Dermis microvascular lymphatic vessel endothelial cell (primary cell): ENCODE data around the gene ACTL7B. TPM values are rescaled to one million over a fixed set of nuclear protein-coding genes. Genes with fewer than 3 reads are reported as not detected.
"Not testable (repeated sequence)": the region's sequence is repeated elsewhere in the genome, so short reads cannot be mapped to it uniquely, and the experiment has no call there.

Source experiments
- DNase-seq, 2 donors: peaks; one replicate each; pipeline versions ENCODE4 v3.0.0 to v3.0.0-alpha.2; 2010; ENCODE audit warnings: low read depth in 2 of 2
- total RNA-seq: library from RNA; depleted of rRNA; stranded (reverse); fragments of >200 nt; gene quantifications from 2 replicates; pipeline ENCODE4 v1.2.1, GENCODE V29; 2014

ACTL7B gene
- total RNA-seq, 1 donor from 2014 or later = not detected

DNA sequence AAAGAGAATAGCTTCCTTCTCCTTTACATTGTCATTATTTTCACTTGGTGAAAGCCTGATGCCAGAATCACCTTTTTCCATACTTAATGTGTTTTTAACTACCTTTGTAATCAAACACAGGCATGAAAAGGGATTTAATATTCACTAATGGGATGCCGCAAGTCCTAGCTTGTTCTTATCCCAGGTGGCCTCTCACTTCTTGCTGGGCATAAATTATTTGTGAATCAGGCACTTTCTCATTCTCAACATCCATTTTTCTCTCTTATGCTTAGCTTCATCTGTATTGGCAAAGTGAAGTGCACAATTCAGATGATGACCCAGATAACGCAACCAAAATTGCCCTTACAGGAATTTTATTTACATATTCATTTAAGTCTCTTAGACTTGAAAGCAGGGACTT lies 10.9 kb downstream of the ACTL7B start:
- no peak for DNase-seq

DNA sequence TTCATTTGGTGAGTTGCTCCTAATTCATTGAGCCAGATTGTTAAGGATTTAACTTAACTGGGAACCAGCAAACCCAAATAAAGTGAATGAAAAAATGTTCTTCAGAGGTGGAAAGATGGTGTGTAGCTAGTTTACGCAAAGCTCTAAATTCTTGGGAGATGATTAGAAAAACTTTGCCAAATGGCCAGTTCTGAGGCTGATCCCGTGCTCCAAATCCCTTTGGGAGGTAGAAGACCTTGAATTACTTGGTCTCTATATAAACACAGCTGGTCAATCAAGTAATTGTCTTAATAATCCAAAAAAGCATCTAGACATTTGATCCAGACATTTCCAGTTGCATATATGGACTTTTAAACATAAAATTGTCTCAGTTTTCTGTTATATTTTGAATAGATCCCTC lies 11.4 kb downstream of the ACTL7B start:
- no peak for DNase-seq

DNA sequence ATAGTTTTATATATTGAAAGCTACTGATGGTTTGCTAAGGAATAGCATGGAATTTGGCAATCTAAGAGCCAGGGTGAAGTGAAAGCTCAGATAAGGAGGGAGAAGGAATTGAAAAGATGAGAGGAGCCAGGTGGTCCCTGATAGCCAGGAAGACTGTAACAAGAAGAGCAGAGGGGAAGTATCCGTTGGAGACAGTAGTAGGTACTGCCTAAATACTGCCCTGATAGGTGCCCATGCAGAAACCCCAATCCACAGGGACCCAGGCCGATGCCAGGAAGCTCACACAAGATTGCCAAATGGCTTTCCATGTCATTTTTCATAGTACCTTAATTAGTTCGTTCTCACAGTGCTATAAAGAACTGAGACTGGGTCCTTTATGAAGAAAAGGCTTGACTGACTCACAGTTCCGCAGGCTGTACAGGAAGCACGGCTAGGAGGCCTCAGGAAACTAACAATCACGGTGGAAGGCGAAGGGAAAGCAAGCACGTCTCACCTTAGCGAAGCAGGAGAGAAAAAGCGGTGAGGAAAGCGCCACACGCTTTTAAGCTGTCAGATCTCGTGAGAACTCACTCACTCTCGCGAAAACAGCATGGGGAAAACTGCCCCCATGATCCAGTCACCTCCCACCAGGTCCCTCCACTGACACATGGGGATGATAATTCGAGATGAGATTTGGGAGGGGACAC lies 13.0 kb downstream of the ACTL7B start:
- DNase-seq = peak in 1 of 2 donors; percentile 77

DNA sequence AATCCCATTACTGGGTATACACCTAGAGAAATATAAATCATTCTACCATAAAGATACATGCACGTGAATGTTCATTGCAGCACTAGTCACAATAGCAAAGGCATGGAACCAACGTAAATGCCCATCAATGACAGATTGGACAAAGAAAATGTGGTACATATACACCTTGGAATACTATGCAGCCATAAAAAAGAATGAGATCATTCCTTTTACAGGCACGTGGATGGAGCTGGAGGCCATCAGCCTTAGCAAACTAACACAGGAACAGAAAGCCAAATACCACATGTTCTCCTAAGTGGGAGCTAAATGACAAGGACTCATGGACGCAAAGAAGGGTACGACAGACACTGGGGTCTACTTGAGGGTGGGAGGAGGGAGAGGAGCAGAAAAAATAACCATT lies 16.2 kb downstream of the ACTL7B start:
- not testable (repeated sequence) for DNase-seq

- DNase-seq = no peak
These were observed 17.8 kb downstream of the ACTL7B start for GRCh38 chr9:108838017-108838416.

- DNase-seq = no peak
These were observed 18.3 kb downstream of the ACTL7B start for GRCh38 chr9:108837530-108837929.

DNA sequence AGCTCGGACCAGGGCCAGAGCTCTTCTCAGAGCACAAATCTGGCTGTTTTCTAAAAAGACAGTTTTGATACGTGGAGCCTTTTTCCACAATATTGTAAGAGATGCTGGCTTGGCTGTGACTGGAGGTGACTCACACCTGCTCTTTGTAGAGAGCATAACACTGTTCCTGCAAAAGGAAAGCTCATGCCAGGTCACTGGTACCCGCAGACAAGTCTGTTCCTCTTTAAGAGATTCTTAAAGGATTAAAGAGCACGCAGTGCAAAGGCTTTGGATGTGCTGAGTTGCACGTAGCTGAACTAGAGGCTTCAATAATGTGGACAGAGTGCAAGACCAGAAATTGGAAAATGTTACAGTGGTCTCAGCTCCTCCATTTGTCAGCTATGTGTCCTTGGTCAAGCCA lies 19.0 kb downstream of the ACTL7B start:
- DNase-seq = no peak

DNA sequence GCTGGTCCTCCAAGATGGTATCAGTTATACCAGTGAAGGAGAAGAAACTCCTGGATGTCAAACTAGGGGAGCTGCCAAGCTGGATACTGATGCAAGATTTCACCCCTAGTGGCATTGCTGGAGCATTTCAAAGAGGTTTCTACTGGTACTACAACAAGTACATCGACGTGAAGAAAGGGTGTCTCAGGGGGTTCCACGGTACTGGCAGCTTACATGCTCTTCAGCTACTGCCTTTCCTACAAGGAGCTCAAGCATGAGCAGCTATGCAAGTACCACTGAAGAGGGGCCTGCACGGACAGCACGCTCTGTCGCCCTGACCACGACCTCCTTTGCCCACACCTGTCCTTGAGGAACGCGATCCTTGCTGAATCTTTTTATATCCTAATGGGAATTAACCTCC lies 19.5 kb downstream of the ACTL7B start:
- DNase-seq = no peak

DNA sequence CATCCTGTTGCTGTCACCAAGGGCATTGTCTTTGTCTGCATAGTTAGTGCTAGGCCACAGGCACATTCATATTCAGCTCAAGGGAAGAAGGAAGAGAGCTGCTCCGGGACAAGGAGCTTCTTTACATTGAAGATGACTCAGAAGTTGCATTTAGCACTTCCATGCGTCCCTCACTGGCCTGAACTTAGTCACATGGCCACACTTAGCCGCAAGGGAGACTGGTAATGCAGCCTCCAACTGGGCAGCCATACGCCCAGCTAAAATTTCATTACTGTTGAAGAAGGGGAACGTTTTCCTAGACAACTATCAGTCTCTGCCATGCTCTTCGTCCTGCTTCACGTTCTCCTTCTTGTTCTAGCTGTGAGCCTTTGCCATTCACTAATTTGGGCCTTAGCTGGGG lies 20.0 kb downstream of the ACTL7B start:
- no peak for DNase-seq

GRCh38 chr9:108834959-108835665 lies 20.7 kb downstream of the ACTL7B start:
- no peak for DNase-seq

GRCh38 chr9:108832179-108832500 lies 23.6 kb downstream of the ACTL7B start:
- DNase-seq = no peak

DNA sequence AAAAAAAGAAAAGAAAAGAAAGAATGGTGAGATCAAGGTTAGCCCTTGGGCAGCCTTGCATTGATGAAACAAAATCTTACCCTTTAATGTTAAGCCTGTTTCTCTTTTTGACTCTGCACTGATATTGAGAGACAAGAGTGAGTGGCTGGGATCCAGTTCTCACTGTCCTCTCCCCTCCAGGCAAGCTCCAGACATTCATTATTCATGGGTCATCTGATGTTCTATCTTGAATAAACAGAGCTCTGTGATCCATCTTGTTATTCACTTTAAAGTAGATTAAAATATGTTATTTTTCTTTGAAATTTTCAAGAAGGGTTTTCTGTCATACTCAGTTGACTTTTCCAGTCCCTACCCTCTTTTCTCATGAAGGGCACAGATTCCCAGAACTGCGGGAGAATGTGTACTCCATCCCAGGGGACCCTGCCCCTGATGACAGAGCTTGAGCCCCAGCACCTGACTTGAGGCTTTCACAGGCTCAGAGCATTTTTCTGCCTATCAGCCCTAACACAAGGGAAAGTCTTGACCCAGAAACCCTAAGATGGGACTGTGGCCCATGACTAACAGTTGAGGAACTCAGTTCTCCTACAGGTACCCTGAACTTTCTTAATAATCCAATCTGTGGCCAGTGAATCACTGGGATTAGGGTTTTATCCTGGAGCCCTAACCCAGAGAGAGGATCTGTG lies 24.1 kb downstream of the ACTL7B start:
- no peak for DNase-seq

DNA sequence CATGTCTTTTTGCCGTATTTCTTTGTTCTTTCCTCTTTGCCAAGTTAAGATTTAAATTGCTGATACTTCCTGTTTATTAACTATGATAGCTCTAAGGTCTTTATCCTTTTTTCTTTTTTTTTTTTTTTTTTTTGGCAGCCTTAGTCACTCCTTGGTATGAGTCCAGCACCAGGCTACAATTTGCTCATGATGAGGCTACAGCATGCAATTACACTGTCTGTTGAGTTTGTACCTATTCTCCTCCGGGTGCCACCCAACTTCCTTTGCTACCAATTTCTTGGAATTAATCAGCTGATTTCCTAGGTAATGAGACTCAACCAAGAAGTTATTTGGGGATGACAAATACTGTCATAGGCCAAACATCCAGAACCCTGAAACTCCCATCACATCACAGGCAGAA lies 25.5 kb downstream of the ACTL7B start:
- DNase-seq = no peak

- no peak for DNase-seq
These were observed 32.0 kb downstream of the ACTL7B start for GRCh38 chr9:108823829-108824228.

DNA sequence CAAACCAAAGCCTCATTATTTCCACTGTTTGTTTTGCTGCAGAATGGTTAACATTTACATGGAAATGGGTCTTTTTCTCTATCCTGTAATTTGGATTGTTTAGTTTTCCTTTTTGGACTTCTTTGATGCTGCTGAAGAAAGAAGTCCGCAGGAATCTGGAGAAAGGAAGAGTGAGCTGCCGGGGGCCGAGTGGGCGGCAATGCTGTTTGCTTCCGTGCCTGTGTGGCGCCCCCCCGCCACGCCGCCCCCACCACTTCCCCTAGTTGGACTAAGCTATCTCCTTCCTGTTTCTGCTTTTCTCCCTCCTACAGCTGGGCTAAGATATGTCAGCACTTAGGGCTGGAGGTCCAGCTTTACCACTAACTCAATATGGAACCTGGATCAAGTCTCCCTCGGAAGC lies 39.7 kb downstream of the ACTL7B start:
- peak in 1 of 2 donors; percentile 35 for DNase-seq

DNA sequence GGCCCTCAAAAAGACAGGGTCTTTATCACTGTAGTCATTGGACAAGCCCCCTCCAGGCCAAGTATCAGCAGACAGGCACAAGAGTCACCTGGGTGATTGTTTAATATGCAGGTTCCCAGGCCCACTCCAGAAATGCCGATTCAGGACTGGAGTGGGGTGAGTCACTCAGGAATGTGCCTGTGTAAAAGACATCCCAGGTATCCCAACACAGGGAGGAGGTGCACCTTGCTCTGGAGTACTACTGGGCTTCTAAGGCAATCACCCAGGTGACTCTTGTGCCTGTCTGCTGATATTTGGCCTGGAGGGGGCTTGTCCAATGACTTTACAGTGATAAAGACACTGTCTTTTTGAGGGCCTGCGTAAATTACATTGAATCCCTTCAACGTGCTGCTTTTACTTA lies 40.6 kb downstream of the ACTL7B start:
- no peak for DNase-seq

DNA sequence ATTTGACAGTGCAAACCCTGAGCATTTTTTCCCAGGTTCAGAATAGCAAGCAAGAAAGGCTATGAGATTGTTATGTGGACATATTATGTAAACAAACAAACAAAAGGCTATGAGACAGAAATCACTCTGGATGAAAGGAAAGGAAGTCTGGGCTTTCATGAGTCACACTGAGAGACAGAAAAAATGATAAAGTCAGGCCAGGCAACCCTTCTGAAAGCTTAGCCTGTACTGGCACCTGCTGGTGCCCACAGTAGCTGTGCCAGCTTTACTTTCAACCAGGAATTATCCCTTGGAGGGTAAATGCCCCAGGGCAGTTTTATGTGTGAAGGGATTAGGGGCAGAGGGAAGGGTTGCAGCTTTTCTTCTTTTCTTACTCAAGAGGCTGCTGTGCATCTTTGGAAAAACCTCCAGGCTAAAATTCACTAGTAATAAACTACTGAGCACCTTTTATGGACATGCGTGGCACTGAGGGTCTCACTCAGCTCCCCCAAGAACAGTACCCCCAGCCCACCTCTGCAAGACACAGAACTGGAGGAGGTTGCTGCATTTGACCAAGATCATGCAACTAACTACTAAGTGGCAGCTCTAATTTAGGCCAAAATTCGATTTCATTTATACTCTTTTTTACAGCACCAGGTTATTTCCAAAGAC lies 41.7 kb downstream of the ACTL7B start:
- DNase-seq = peak in 1 of 2 donors; percentile 75

DNA sequence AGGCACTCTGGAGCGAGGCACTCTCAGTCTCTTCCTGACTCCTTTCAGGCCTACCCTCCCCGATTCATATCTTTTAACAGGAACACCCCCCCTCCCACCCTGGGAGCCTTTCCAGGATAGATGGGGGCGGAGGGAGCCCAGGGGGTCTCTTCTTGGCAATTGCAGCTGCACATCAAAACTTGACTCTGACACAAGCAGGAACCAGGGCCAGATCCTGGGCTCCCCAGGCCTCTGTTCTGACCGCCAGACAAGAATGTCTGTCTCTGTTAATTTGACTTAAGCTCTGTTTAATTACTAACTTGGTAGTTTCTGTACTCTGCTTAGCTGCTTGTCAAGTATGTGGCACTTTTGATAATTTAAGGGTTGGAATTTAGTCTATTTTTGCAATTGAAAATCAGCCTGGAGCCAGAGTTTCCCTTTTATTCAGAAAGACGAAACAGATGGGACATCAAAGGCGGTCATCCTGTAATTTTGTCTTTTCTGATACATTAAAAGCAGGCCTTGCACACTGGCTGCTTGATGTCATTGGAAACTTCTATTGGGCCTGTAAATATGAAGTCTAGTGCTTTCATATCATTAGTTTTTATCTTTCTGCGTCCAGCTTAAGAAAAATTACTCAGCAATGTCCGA lies 43.3 kb downstream of the ACTL7B start:
- no peak for DNase-seq

- no peak for DNase-seq
These were observed 43.8 kb downstream of the ACTL7B start for GRCh38 chr9:108811944-108812343.

GRCh38 chr9:108809269-108809668 lies 46.5 kb downstream of the ACTL7B start:
- DNase-seq = no peak
